MM.1S (cell line): Measurements from ENCODE around the gene ETV6.

Source experiments
- CTCF ChIP-seq: fragments of 300-600 bp; sonication (generic); IDR thresholded peaks from 2 replicates; pipeline ENCODE4 v1.5.1; 2016; ENCODE audit warnings: antibody characterized with exemption, low read length, mixed read lengths
- EZH2 ChIP-seq: fragments of 300-600 bp; sonication (generic); optimal IDR thresholded peaks from 2 replicates; pipeline ENCODE3; 2017; ENCODE audit warnings: low read depth, mild to moderate bottlenecking, antibody characterized with exemption, low read length, mixed read lengths

DNA sequence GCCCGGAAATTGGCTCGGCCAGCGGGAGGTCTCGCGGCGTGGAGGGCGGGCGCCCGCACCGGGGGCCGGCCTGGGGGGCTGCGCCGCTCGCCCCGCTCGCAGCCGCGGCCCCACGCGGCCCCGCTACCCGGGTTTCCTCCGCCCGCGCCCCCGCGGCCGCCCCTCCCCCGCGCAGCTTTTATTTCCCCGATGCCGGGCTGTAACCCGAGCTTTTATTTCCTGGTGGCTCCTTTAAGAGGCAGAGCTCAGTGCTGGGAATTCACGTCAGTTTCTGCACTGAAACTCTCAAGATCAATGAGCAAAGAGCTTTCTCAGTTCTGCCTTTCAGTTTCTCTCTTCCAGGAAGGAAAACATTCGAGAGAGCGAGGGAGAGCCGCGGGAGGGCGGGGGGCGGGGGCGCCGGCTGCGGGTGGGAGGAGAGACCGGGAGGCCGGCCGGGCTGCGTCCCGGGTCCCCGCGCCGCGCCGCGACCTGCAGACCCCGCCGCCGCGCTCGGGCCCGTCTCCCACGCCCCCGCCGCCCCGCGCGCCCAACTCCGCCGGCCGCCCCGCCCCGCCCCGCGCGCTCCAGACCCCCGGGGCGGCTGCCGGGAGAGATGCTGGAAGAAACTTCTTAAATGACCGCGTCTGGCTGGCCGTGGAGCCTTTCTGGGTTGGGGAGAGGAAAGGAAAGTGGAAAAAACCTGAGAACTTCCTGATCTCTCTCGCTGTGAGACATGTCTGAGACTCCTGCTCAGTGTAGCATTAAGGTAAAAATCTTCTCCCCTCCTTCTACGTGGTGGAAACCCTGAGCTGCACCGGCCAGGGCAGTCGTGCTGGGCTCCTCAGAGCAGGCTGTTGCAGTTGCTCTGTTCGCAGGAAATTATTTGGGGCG is at the start of gene ETV6:
- no peak for TF ChIP-seq CTCF
- TF ChIP-seq EZH2, result no peak
